ENCODE data around the gene PEX3.
"Not testable (repeated sequence)": the region's sequence is repeated elsewhere in the genome, so short reads cannot be mapped to it uniquely, and the experiment has no call there.

PEX3 gene

GRCh38 chr6:143450453-143451371, at the start of gene PEX3, which contains the start of gene ADAT2:
PEX3 (plus strand) TSS chr6:143450805; CDS start chr6:143451043, 238 bp downstream.
ADAT2 (minus strand) TSS chr6:143450695; CDS start chr6:143450658, 37 bp downstream.
- ATAC-seq, result peak; percentile 95 to 96

GRCh38 chr6:143401068-143401446, 49.5 kb upstream of the PEX3 start:
- ATAC-seq, result no peak

- no peak for ATAC-seq
These were observed 48.8 kb upstream of the PEX3 start for GRCh38 chr6:143401636-143402370.

- no peak for ATAC-seq
These were observed 47.8 kb upstream of the PEX3 start for GRCh38 chr6:143402721-143403336.

- ATAC-seq, result no peak
These were observed 45.0 kb upstream of the PEX3 start for GRCh38 chr6:143405373-143406154.

- ATAC-seq, result no peak
These were observed 43.9 kb upstream of the PEX3 start for GRCh38 chr6:143406673-143407072.

GRCh38 chr6:143408151-143408786, 42.3 kb upstream of the PEX3 start:
- ATAC-seq, result no peak

- no peak for ATAC-seq
These were observed 41.8 kb upstream of the PEX3 start for GRCh38 chr6:143408787-143409162.

- no peak for ATAC-seq
These were observed 39.7 kb upstream of the PEX3 start for GRCh38 chr6:143410859-143411270.

GRCh38 chr6:143414769-143415168, 35.8 kb upstream of the PEX3 start:
- no peak for ATAC-seq

- ATAC-seq, result no peak
These were observed 31.1 kb upstream of the PEX3 start for GRCh38 chr6:143419526-143419925.

- no peak for ATAC-seq
These were observed 24.6 kb upstream of the PEX3 start for GRCh38 chr6:143426026-143426425.

GRCh38 chr6:143427109-143427817, 23.3 kb upstream of the PEX3 start:
- ATAC-seq, result peak; percentile 86 to 92

- ATAC-seq, result no peak
These were observed 20.6 kb upstream of the PEX3 start for GRCh38 chr6:143429970-143430369.

GRCh38 chr6:143431226-143431625, 19.4 kb upstream of the PEX3 start:
- no peak for ATAC-seq

GRCh38 chr6:143432588-143432987, 18.0 kb upstream of the PEX3 start:
- ATAC-seq, result no peak

GRCh38 chr6:143441010-143441409, 9.6 kb upstream of the PEX3 start:
- ATAC-seq, result no peak

GRCh38 chr6:143441680-143442545, 8.7 kb upstream of the PEX3 start:
- ATAC-seq, result peak; percentile 99

- ATAC-seq, result no peak
These were observed 7.5 kb upstream of the PEX3 start for GRCh38 chr6:143443096-143443495.

- ATAC-seq, result not testable (repeated sequence)
These were observed 2.7 kb upstream of the PEX3 start for GRCh38 chr6:143447865-143448264.
